COLO668 (cell line): ENCODE measurements around the gene MCRIP1.
A peak's percentile ranks its signal among the peaks of the same experiment; 100 is the strongest.

ENCODE experiments used
- DNase-seq: peaks from one replicate; lab custom pipeline; 2025; ENCODE audit not compliant: unreplicated experiment; lab: John Stamatoyannopoulos, UW

Gene MCRIP1

GRCh38 chr17:81821603-81822311 lies 11.3 kb downstream of the MCRIP1 start:
- DNase-seq: peak; percentile 89

- DNase-seq: no peak
Observed at GRCh38 chr17:81821147-81821546, 11.9 kb downstream of the MCRIP1 start.

- DNase-seq: no peak
Observed at GRCh38 chr17:81819708-81820107, 13.4 kb downstream of the MCRIP1 start.

- no peak for DNase-seq
Observed at GRCh38 chr17:81817758-81818147, 15.3 kb downstream of the MCRIP1 start.

GRCh38 chr17:81815646-81815986 lies 17.5 kb downstream of the MCRIP1 start:
- no peak for DNase-seq

GRCh38 chr17:81814748-81815645 lies 18.1 kb downstream of the MCRIP1 start:
- DNase-seq: peak; percentile 61

GRCh38 chr17:81813861-81814683 lies 19.0 kb downstream of the MCRIP1 start:
- DNase-seq: no peak

- no peak for DNase-seq
Observed at GRCh38 chr17:81813371-81813684, 19.8 kb downstream of the MCRIP1 start.

- DNase-seq: no peak
Observed at GRCh38 chr17:81812571-81813370, 20.3 kb downstream of the MCRIP1 start.

GRCh38 chr17:81811705-81812570 lies 21.2 kb downstream of the MCRIP1 start:
- no peak for DNase-seq

GRCh38 chr17:81810892-81811704 lies 22.0 kb downstream of the MCRIP1 start:
- DNase-seq: no peak

- DNase-seq: no peak
Observed at GRCh38 chr17:81810476-81810875, 22.6 kb downstream of the MCRIP1 start.

GRCh38 chr17:81809556-81809998 lies 23.5 kb downstream of the MCRIP1 start:
- DNase-seq: no peak

GRCh38 chr17:81808778-81809555 lies 24.1 kb downstream of the MCRIP1 start:
- peak; percentile 22 for DNase-seq

- no peak for DNase-seq
Observed at GRCh38 chr17:81807839-81808238, 25.3 kb downstream of the MCRIP1 start.

GRCh38 chr17:81807210-81807719 lies 25.8 kb downstream of the MCRIP1 start:
- DNase-seq: no peak

GRCh38 chr17:81806461-81807209 lies 26.5 kb downstream of the MCRIP1 start:
- no peak for DNase-seq
